Stimulated activated CD4-positive, alpha-beta T cell treated with anti-CD3 and anti-CD28 coated beads, Interleukin-1b, Interleukin-23, amount 100 ng/mL, for 4 hours (primary cell): ENCODE data around the gene HOXC9.
A peak's percentile ranks its signal among the peaks of the same experiment; 100 is the strongest.

Experiments used
- DNase-seq, 2 donors: peaks; one replicate each; pipeline ENCODE4 v3.0.0-alpha.2; 2020; ENCODE audit warnings: low read depth in 2 of 2

The HOXC9 gene

GRCh38 chr12:54002278-54002914, 2.4 kb downstream of the HOXC9 start:
- DNase-seq, result no peak

- no peak for DNase-seq
Observed at GRCh38 chr12:54002915-54003389, 3.0 kb downstream of the HOXC9 start.

- DNase-seq, result no peak
Observed at GRCh38 chr12:54003625-54004024, 3.7 kb downstream of the HOXC9 start.

GRCh38 chr12:54004063-54004840, 4.3 kb downstream of the HOXC9 start:
- DNase-seq, result no peak

- no peak for DNase-seq
Observed at GRCh38 chr12:54004841-54005530, 5.0 kb downstream of the HOXC9 start.

- DNase-seq, result no peak
Observed at GRCh38 chr12:54005531-54005852, 5.5 kb downstream of the HOXC9 start.

GRCh38 chr12:54005853-54006558, 6.0 kb downstream of the HOXC9 start:
- DNase-seq, result peak; percentile 80 to 83

- no peak for DNase-seq
Observed at GRCh38 chr12:54006559-54007220, 6.7 kb downstream of the HOXC9 start.

- DNase-seq, result no peak
Observed at GRCh38 chr12:54007538-54008259, 7.7 kb downstream of the HOXC9 start.

GRCh38 chr12:54008260-54008552, 8.2 kb downstream of the HOXC9 start:
- DNase-seq, result no peak

GRCh38 chr12:54009171-54010052, 9.5 kb downstream of the HOXC9 start:
- DNase-seq, result peak in 1 of 2 donors; percentile 39

GRCh38 chr12:54010053-54010971, 10.4 kb downstream of the HOXC9 start:
- DNase-seq, result no peak

GRCh38 chr12:54010972-54011664, 11.2 kb downstream of the HOXC9 start:
- no peak for DNase-seq

GRCh38 chr12:54011665-54012532, 11.9 kb downstream of the HOXC9 start:
- no peak for DNase-seq

GRCh38 chr12:54012631-54013409, 12.9 kb downstream of the HOXC9 start:
- no peak for DNase-seq

GRCh38 chr12:54014377-54015017, 14.5 kb downstream of the HOXC9 start:
- no peak for DNase-seq
